ENCODE measurements around the gene FAM120A.

Gene FAM120A

GRCh38 chr9:93575796-93576257 is 124.3 kb downstream of the FAM120A start:
- peak overlapping the region; percentile 69 to 77 for H3K4me3 ChIP-seq (replicated peaks in 1 of 2; ENCODE audit: low read depth in 2 of 2, low read length in 2 of 2)
- DNase-seq (ENCODE audit: low read depth in 2 of 2): peak; percentile 39 to 45
- TF ChIP-seq, protein P1, sequence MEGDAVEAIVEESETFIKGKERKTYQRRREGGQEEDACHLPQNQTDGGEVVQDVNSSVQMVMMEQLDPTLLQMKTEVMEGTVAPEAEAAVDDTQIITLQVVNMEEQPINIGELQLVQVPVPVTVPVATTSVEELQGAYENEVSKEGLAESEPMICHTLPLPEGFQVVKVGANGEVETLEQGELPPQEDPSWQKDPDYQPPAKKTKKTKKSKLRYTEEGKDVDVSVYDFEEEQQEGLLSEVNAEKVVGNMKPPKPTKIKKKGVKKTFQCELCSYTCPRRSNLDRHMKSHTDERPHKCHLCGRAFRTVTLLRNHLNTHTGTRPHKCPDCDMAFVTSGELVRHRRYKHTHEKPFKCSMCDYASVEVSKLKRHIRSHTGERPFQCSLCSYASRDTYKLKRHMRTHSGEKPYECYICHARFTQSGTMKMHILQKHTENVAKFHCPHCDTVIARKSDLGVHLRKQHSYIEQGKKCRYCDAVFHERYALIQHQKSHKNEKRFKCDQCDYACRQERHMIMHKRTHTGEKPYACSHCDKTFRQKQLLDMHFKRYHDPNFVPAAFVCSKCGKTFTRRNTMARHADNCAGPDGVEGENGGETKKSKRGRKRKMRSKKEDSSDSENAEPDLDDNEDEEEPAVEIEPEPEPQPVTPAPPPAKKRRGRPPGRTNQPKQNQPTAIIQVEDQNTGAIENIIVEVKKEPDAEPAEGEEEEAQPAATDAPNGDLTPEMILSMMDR (IDR thresholded peaks at IDR 0.05; ENCODE audit: low read depth, low read length): no peak

GRCh38 chr9:93576258-93577077 is 125.0 kb downstream of the FAM120A start, which contains the start of gene PHF2:
TSS of gene PHF2 (plus strand) at chr9:93576584. CDS start at chr9:93576774, 190 bp downstream.
- H3K4me3 ChIP-seq (replicated peaks in 1 of 2; ENCODE audit: low read depth in 2 of 2, low read length in 2 of 2): peak within 1 kb of the TSS; percentile 69 to 77
- peak in 1 of 2 donors; percentile 31 for DNase-seq (ENCODE audit: low read depth in 2 of 2)
- TF ChIP-seq, protein P1 (IDR thresholded peaks at IDR 0.05; ENCODE audit: low read depth, low read length): no peak

GRCh38 chr9:93577078-93577974 is 125.8 kb downstream of the FAM120A start:
- DNase-seq (ENCODE audit: low read depth in 2 of 2): peak in 1 of 2 donors; percentile 36
- peak overlapping the region; percentile 58 to 69 for H3K4me3 ChIP-seq (replicated peaks in 1 of 2; ENCODE audit: low read depth in 2 of 2, low read length in 2 of 2)
- TF ChIP-seq, protein P1 (IDR thresholded peaks at IDR 0.05; ENCODE audit: low read depth, low read length): no peak

- peak in 1 of 2 donors; percentile 23 for DNase-seq (ENCODE audit: low read depth in 2 of 2)
- H3K4me3 ChIP-seq (replicated peaks in 1 of 2; ENCODE audit: low read depth in 2 of 2, low read length in 2 of 2): peak overlapping the region; percentile 58 to 69
- TF ChIP-seq, protein P1 (IDR thresholded peaks at IDR 0.05; ENCODE audit: low read depth, low read length): no peak
These were observed 126.6 kb downstream of the FAM120A start for GRCh38 chr9:93577975-93578682.

DNA sequence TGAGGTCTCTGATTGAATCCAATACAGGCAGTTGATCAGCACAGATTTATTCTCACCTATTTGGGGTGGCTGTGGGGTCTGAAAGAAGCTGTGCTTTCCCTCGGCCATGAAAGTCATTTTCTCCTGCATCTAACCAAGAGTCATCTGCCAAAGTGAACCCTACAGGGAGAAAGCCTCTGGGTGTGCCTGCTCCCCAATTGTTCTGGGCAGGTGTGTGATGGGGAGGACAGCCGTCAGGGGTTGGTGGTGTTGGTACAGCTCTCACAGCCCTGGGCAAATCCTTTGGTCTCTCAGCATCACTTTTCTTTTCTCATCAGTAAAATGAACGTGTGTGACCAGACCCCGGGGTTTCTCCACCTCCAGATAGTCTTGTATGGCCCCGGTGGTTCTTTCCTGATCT is 127.4 kb downstream of the FAM120A start:
- TF ChIP-seq, protein P1 (IDR thresholded peaks at IDR 0.05; ENCODE audit: low read depth, low read length): no peak
- H3K4me3 ChIP-seq (replicated peaks in 1 of 2; ENCODE audit: low read depth in 2 of 2, low read length in 2 of 2): no peak overlapping the region
- DNase-seq (ENCODE audit: low read depth in 2 of 2): no peak

Data from cardiac fibroblast (primary cell).